Choroid plexus epithelial cell (primary cell): Measurements from ENCODE around the gene CREB3L2.

ENCODE experiments used
- DNase-seq: peaks from one replicate; pipeline ENCODE4 v3.0.0-alpha.2; 2010; ENCODE audit warnings: low read depth
- H3K4me3 ChIP-seq: 2 replicates; pipeline ENCODE4 v1.5.1; 2011; ENCODE audit warnings: low read depth, mild to moderate bottlenecking, control low read depth, low read length, moderate library complexity
- TF ChIP-seq, protein P1 (sequence below): conservative IDR thresholded peaks from 2 replicates; pipeline ENCODE4 v1.5.1; 2011; ENCODE audit warnings: low read depth, mild to moderate bottlenecking, control low read depth, inconsistent platforms, low read length, moderate library complexity

Gene CREB3L2

DNA sequence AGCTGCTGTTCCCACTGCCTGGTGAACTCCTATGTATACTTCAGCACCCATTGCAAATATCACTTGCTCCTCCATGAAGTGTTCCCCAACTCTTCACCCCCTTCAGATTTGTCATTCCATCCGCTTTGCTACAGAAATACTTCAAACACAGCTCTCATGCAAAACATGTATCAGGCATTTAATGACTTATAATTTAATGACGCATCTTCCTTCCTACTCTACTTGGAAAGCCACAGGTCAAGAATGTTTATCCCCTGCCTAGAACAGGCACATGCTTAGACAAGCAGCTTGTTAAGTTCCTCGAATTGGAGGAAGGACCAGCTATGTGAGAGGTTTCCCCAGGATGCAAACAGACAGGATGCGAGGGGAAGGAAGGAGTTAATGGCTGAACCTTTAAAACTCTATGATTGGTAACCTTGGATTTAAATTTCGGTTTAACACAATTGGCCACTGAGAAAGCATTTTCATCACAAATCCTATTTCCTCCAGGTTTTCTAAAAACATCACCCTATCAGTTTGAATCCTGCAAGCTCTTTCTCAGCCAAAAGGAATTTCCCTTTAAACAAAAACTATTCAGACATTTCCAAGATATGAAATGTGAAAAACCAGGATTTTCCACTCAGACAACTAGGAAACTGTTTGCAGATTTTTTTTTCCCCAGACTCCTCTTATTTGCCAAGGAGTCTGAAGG lies 11.5 kb downstream of the CREB3L2 start:
- peak; percentile 98 for DNase-seq
- H3K4me3 ChIP-seq = no peak overlapping the region
- TF ChIP-seq, protein P1, sequence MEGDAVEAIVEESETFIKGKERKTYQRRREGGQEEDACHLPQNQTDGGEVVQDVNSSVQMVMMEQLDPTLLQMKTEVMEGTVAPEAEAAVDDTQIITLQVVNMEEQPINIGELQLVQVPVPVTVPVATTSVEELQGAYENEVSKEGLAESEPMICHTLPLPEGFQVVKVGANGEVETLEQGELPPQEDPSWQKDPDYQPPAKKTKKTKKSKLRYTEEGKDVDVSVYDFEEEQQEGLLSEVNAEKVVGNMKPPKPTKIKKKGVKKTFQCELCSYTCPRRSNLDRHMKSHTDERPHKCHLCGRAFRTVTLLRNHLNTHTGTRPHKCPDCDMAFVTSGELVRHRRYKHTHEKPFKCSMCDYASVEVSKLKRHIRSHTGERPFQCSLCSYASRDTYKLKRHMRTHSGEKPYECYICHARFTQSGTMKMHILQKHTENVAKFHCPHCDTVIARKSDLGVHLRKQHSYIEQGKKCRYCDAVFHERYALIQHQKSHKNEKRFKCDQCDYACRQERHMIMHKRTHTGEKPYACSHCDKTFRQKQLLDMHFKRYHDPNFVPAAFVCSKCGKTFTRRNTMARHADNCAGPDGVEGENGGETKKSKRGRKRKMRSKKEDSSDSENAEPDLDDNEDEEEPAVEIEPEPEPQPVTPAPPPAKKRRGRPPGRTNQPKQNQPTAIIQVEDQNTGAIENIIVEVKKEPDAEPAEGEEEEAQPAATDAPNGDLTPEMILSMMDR = no peak

- TF ChIP-seq, protein P1 = no peak
- DNase-seq = no peak
- H3K4me3 ChIP-seq = no peak overlapping the region
Measured at GRCh38 chr7:137989590-137989989, 12.3 kb downstream of the CREB3L2 start.

DNA sequence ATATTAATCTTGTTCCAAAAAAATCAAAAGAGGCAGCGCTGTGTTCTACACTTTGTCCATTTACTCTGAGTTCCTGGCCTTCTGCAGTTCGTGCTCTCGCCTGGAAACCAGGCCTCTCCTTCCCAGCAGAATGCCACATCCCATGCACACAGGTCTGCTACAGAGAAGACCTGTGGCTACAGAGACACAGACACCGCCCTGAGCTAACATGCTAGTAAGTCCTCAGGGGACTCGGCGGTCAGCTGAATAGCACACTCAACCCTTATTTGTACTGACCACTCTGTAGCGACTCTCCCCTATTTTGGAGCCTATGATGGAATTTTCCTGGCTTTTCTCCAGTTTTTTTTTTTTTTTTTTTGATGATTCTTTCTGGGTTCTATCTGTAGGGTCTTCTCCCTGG lies 12.8 kb downstream of the CREB3L2 start:
- TF ChIP-seq, protein P1 = no peak
- no peak overlapping the region for H3K4me3 ChIP-seq
- peak; percentile 51 for DNase-seq

- DNase-seq = no peak
- TF ChIP-seq, protein P1 = no peak
- no peak overlapping the region for H3K4me3 ChIP-seq
Measured at GRCh38 chr7:137987968-137988367, 13.9 kb downstream of the CREB3L2 start.

- no peak overlapping the region for H3K4me3 ChIP-seq
- no peak for DNase-seq
- TF ChIP-seq, protein P1 = no peak
Measured at GRCh38 chr7:137987563-137987962, 14.3 kb downstream of the CREB3L2 start.

DNA sequence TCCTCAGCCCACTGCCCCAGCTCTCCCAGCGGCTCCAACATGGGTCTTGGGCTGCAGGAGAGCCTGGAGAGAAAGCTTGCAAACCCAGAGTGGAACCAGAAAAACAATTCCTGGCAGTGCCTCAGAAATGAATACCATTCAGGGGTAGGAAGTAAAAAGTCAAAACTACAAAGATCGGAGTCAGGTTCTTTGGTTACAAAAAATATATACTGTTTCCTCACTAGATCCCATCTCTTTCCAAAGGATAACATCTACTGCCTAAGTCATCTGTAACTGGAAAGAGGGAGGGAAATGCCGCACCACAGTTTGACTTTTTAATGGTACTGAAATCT lies 14.9 kb downstream of the CREB3L2 start:
- H3K4me3 ChIP-seq = peak overlapping the region; percentile 6
- no peak for DNase-seq
- TF ChIP-seq, protein P1 = no peak
